Measurements from ENCODE around the gene SLC11A1. TPM values are rescaled to one million over a fixed set of nuclear protein-coding genes. Genes with fewer than 3 reads are reported as not detected.
A peak's percentile ranks its signal among the peaks of the same experiment; 100 is the strongest.

SLC11A1 gene, protein sequence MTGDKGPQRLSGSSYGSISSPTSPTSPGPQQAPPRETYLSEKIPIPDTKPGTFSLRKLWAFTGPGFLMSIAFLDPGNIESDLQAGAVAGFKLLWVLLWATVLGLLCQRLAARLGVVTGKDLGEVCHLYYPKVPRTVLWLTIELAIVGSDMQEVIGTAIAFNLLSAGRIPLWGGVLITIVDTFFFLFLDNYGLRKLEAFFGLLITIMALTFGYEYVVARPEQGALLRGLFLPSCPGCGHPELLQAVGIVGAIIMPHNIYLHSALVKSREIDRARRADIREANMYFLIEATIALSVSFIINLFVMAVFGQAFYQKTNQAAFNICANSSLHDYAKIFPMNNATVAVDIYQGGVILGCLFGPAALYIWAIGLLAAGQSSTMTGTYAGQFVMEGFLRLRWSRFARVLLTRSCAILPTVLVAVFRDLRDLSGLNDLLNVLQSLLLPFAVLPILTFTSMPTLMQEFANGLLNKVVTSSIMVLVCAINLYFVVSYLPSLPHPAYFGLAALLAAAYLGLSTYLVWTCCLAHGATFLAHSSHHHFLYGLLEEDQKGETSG
- under 1 TPM; 0.17 TPM for total RNA-seq

GRCh38 chr2:218381916-218382366 lies at the start of gene SLC11A1:
Gene SLC11A1 (plus strand): TSS chr2:218382273. CDS start chr2:218382369, 96 bp downstream.
- H3K4me3 Mint-ChIP-seq: no peak within 1 kb of the TSS
- CTCF ChIA-PET: interaction anchor here (1.2 to 2.1 kb wide), 3 partner anchors 13 to 26 kb away, joined by 3 to 7 read pairs (median 4); partner anchors contain the start of gene CATIP
- H3K27me3 Mint-ChIP-seq: peaks cover 2% of the 10 kb centered on the region
- no peak within 1 kb of the TSS for H3K27ac Mint-ChIP-seq
- no peaks in the 10 kb centered on the region for H3K9me3 Mint-ChIP-seq
- no peaks in the 10 kb centered on the region for H3K36me3 Mint-ChIP-seq (ENCODE audit: low read depth)
- POLR2A ChIA-PET: no interaction called here
- no peak for DNase-seq
- no peaks in the 10 kb centered on the region for H3K4me1 Mint-ChIP-seq

DNA sequence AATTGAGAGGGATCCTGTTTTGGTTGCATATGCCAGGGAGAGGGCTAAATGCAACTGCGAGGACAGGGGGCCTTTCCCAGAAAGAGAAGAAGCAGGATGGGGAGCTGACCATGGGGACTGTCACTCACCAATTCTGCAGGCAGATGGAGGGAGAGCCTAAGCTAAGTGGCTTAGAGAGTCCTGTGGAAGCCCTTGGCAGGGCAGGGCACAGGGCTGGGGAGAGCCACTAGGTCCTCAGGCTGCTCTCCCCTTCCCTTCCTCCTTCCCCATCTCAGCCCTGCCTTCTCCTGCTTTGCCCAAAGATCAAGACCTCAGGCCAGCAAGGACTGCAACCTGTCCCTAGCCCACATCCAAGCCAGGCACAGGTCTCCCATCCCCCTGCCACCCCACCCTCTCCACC lies 49.8 kb upstream of the SLC11A1 start:
- no peak for DNase-seq
- ChIA-PET POLR2A (no interaction called here), CTCF (no interaction called here)
- no peak overlapping the region for H3K4me3 Mint-ChIP-seq
- no peak overlapping the region for H3K27ac Mint-ChIP-seq
- H3K36me3 Mint-ChIP-seq (ENCODE audit: low read depth): no peaks in the 10 kb centered on the region
- H3K9me3 Mint-ChIP-seq: no peaks in the 10 kb centered on the region
- H3K4me1 Mint-ChIP-seq: peaks cover 6% of the 10 kb centered on the region
- H3K27me3 Mint-ChIP-seq: no peaks in the 10 kb centered on the region

- ChIA-PET CTCF (interaction anchor here (0.6 to 2.5 kb wide), 3 partner anchors 31 to 493 kb away, joined by 3 to 6 read pairs (median 4); no protein-coding TSS in a partner anchor), POLR2A (no interaction called here)
- Mint-ChIP-seq H3K9me3 (no peaks in the 10 kb centered on the region), H3K27ac (no peak overlapping the region), H3K36me3 (ENCODE audit: low read depth) (no peaks in the 10 kb centered on the region), H3K4me3 (no peak overlapping the region), H3K27me3 (no peaks in the 10 kb centered on the region), H3K4me1 (peaks cover 3% of the 10 kb centered on the region)
- DNase-seq: no peak
These were observed 49.0 kb upstream of the SLC11A1 start for GRCh38 chr2:218332920-218333645.

DNA sequence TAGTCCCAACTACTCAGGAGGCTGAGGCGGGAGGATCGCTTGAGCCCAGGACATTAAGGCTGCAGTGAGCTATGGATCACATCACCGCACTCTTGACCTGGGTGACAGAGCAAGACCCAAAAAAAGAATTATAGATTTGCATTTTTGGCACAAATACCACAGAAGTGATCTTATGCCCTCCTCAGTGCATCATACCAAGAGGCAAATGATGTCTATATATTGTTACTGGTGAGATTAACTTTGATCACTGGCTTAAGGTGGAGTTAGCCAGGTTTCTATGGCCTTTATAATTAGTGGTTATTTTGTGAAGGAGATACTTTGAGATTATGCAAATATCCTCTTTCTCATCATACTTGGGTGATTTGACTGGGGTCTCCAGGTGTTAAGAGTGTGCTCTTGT lies 47.5 kb upstream of the SLC11A1 start:
- POLR2A ChIA-PET: no interaction called here
- Mint-ChIP-seq H3K27me3 (no peaks in the 10 kb centered on the region), H3K9me3 (no peaks in the 10 kb centered on the region), H3K4me1 (peaks cover 1% of the 10 kb centered on the region), H3K4me3 (no peak overlapping the region), H3K27ac (no peak overlapping the region), H3K36me3 (ENCODE audit: low read depth) (no peaks in the 10 kb centered on the region)
- no peak for DNase-seq
- CTCF ChIA-PET: interaction anchor here (2.5 kb wide), 1 partner anchor 33 kb away, joined by 6 read pairs; no protein-coding TSS in a partner anchor

DNA sequence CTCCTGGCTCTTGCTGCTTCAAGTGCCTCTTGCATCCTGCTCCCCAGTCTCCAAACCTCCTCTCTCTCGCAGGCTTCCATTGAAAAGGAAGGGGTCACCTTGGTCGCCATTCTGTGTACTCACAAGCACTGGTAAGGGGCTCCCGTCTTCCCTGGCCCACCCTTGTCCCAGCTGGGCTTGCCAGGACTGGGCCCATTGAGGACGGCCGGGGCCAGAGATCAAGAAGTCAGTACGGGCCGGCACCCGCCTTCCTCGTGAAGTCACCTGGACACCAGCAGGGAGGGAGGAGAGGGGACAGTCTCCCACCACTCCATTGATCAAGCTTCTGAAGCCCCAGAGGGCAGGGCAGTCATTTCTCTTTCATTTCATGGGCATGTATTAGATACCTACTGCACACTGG lies 41.4 kb upstream of the SLC11A1 start:
- no peaks in the 10 kb centered on the region for H3K4me1 Mint-ChIP-seq
- ChIA-PET POLR2A (no interaction called here), CTCF (no interaction called here)

DNA sequence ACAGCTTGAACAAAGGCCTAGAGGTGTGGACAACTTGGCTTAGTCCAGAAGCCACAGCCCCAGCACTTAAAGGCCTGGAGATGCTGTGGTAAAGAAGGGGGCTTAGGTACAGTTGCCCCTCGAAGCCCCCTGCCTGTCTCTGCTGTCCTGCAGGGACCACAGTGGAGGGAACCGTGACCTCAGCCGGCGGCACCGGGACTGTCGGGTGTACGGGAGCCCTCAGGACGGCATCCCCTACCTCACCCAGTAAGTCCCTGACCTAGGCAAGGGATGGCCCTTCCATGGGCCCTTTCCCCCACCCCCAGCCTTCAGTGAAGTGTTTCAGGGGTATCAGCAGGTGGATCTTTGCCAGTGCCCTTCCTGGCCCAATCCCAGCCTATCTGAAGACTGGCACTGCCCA lies 40.7 kb upstream of the SLC11A1 start:
- Mint-ChIP-seq H3K27ac (no peak overlapping the region), H3K9me3 (no peaks in the 10 kb centered on the region), H3K4me3 (no peak overlapping the region), H3K27me3 (no peaks in the 10 kb centered on the region), H3K36me3 (ENCODE audit: low read depth) (no peaks in the 10 kb centered on the region), H3K4me1 (no peaks in the 10 kb centered on the region)
- POLR2A ChIA-PET: no interaction called here
- no peak for DNase-seq
- CTCF ChIA-PET: no interaction called here

More for the DNA sequence above, 41.4 kb upstream of the SLC11A1 start:
- no peak for DNase-seq
- Mint-ChIP-seq H3K27ac (no peak overlapping the region), H3K4me3 (no peak overlapping the region), H3K36me3 (ENCODE audit: low read depth) (no peaks in the 10 kb centered on the region), H3K9me3 (no peaks in the 10 kb centered on the region), H3K27me3 (no peaks in the 10 kb centered on the region)

DNA sequence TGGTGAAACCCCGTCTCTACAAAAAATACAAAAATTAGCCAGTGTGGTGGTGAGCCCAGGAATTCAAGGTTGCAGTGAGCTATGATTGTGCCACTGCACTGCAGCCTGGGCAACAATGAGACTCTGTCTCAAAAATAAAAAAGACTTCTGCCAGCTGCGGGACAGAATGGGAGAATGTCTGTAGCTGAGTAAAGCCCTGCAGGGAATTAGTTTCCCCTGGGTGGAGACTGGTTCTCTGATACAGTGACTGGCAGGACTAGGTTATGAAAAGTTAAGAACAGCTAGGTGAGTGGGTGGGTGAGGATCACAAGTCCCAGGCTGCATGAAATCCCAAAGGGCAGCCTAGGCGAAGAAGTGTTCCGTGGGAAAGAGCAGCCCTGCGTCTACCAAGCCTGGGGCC lies 39.2 kb upstream of the SLC11A1 start:
- no peaks in the 10 kb centered on the region for H3K36me3 Mint-ChIP-seq (ENCODE audit: low read depth)
- H3K27me3 Mint-ChIP-seq: no peaks in the 10 kb centered on the region
- peak overlapping the region; percentile 62 for H3K27ac Mint-ChIP-seq
- CTCF ChIA-PET: interaction anchor here (0.9 to 3.0 kb wide), 5 partner anchors 12 to 170 kb away, joined by 3 to 8 read pairs (median 3); no protein-coding TSS in a partner anchor
- no peak for DNase-seq
- H3K9me3 Mint-ChIP-seq: no peaks in the 10 kb centered on the region
- H3K4me3 Mint-ChIP-seq: no peak overlapping the region
- no peaks in the 10 kb centered on the region for H3K4me1 Mint-ChIP-seq
- POLR2A ChIA-PET: no interaction called here

- Mint-ChIP-seq H3K9me3 (no peaks in the 10 kb centered on the region), H3K36me3 (ENCODE audit: low read depth) (no peaks in the 10 kb centered on the region), H3K4me1 (no peaks in the 10 kb centered on the region), H3K27ac (no peak overlapping the region), H3K4me3 (no peak overlapping the region), H3K27me3 (no peaks in the 10 kb centered on the region)
- DNase-seq: no peak
- CTCF ChIA-PET: interaction anchor here (0.7 to 3.0 kb wide), 6 partner anchors 11 to 171 kb away, joined by 3 to 8 read pairs (median 3); partner anchors contain the start of gene CATIP
- POLR2A ChIA-PET: no interaction called here
These were observed 38.5 kb upstream of the SLC11A1 start for GRCh38 chr2:218343591-218343990.

DNA sequence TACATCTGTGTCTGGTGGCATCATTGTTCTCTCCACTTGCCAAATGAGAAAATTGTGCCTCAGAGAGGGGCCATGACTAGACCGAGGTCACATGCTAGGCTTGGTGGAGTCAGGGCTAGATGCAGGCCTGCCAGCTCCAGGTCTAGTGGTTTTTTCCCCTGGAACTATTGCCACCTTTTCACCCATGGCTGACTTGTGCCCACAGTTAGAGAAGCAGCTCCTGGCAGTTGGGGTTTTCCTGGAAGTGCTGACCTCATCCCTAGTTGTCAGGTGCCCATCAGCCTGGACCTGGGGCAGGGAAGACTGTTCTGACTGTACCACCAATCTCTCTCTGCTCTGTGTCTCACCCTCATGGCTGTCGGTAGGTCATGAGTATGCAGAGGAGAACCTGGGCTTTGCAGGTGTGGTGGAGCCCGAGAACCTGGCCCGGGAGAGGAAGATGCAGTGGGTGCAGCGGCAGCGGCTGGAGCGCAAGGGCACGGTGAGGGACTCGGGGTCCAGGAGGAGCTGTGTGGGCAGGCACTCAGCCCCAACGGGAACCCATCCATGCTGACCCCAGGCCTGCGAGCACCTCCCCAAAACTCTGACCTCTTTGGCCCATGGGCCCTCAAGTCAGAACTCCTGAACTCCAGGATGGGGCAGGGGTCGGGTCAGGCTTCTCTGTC lies 37.9 kb upstream of the SLC11A1 start:
- no peaks in the 10 kb centered on the region for H3K36me3 Mint-ChIP-seq (ENCODE audit: low read depth)
- POLR2A ChIA-PET: no interaction called here
- CTCF ChIA-PET: interaction anchor here (0.7 to 3.0 kb wide), 3 partner anchors 12 to 42 kb away, joined by 3 to 8 read pairs (median 5); partner anchors contain the start of gene CATIP
- no peaks in the 10 kb centered on the region for H3K4me1 Mint-ChIP-seq
- H3K27me3 Mint-ChIP-seq: no peaks in the 10 kb centered on the region
- H3K4me3 Mint-ChIP-seq: no peak overlapping the region
- no peak for DNase-seq
- H3K9me3 Mint-ChIP-seq: no peaks in the 10 kb centered on the region
- H3K27ac Mint-ChIP-seq: no peak overlapping the region

DNA sequence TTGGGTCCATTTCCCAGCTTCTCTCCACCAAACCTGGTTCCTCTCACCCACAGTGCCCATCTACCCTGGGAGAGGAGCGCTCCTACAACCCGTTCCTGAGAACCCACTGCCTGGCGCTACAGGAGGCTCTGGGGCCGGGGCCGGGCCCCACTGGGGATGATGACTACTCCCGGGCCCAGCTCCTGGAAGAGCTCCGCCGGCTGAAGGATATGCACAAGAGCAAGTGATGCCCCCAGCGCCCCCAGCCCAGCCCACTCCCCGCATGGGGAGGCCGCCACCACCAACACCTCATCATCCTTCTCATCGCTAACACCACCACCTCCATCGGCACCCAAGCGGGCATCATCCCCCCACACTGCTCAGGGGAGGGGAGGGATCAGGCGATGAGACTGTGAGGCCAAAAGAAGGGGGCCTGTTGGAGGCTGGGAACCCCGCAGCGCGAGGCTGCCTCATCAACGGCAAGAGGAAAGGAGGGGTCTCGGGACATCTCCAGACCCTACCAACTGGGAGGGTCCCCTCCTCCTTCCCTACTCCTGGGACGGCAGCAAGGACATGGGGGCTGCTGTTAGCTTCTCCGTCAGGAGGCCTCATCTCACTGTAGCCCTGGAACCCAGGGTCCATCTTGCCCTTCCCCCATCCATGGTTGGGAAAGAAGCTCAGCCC lies 37.2 kb upstream of the SLC11A1 start:
- Mint-ChIP-seq H3K4me3 (no peak overlapping the region), H3K4me1 (no peaks in the 10 kb centered on the region), H3K9me3 (peaks cover 2% of the 10 kb centered on the region), H3K27me3 (no peaks in the 10 kb centered on the region), H3K27ac (no peak overlapping the region), H3K36me3 (ENCODE audit: low read depth) (no peaks in the 10 kb centered on the region)
- ChIA-PET POLR2A (no interaction called here), CTCF (interaction anchor here (1.0 to 3.0 kb wide), 2 partner anchors 12 to 43 kb away, joined by 5 to 8 read pairs; partner anchors contain the start of gene CATIP)
- DNase-seq: no peak

- H3K36me3 Mint-ChIP-seq (ENCODE audit: low read depth): no peaks in the 10 kb centered on the region
- ChIA-PET POLR2A (no interaction called here), CTCF (no interaction called here)
- H3K4me1 Mint-ChIP-seq: no peaks in the 10 kb centered on the region
- H3K27ac Mint-ChIP-seq: no peak overlapping the region
- H3K4me3 Mint-ChIP-seq: no peak overlapping the region
- no peak for DNase-seq
- H3K27me3 Mint-ChIP-seq: no peaks in the 10 kb centered on the region
- peaks cover 2% of the 10 kb centered on the region for H3K9me3 Mint-ChIP-seq
These were observed 36.4 kb upstream of the SLC11A1 start for GRCh38 chr2:218345491-218346236.

DNA sequence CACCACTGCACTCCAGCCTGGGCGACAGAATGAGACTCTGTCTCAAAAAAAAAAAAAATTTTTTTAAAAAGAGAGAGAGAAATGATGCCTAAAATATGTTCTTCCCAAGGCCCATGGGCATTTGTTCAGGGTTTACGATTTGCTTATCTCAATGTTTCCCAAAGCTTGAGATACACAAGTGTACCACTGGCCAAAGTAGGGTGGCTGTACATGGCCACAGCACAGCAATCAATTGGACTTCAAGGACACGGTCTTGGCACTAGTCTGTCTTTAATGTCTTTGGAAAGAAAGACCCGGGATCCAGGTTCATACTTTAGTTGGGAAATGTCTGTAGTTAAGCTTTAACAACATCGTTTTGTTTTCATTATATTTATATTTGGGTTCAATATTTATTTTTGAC lies 34.9 kb upstream of the SLC11A1 start:
- H3K27me3 Mint-ChIP-seq: no peaks in the 10 kb centered on the region
- no peak for DNase-seq
- ChIA-PET CTCF (no interaction called here), POLR2A (no interaction called here)
- H3K27ac Mint-ChIP-seq: no peak overlapping the region
- no peaks in the 10 kb centered on the region for H3K4me1 Mint-ChIP-seq
- no peak overlapping the region for H3K4me3 Mint-ChIP-seq
- peaks cover 8% of the 10 kb centered on the region for H3K9me3 Mint-ChIP-seq
- peaks cover 2% of the 10 kb centered on the region for H3K36me3 Mint-ChIP-seq (ENCODE audit: low read depth)

Measured in activated CD4-positive, alpha-beta T cell treated with anti-CD3 and anti-CD28 coated beads, Interleukin-2, amount 10 ng/mL, durations not matched to agents 7 days and 5 days (primary cell).